Smooth muscle cell (in vitro differentiated cells): ENCODE data around the gene NOS1AP. TPM values are rescaled to one million over a fixed set of nuclear protein-coding genes. Genes with fewer than 3 reads are reported as not detected.

Experiments
- DNase-seq: peaks from one replicate; lab custom pipeline; 2025; ENCODE audit not compliant: unreplicated experiment; lab: John Stamatoyannopoulos, UW
- H2AFZ ChIP-seq: fragments of 200-600 bp; sonication (generic); 2 replicates; pipeline ENCODE4 v1.6.0; 2016; ENCODE audit warnings: antibody characterized with exemption, low read depth, mild to moderate bottlenecking
- H3F3A ChIP-seq: fragments of 200-600 bp; sonication (generic); 2 replicates; pipeline ENCODE4 v1.6.0; 2017; ENCODE audit warnings: antibody characterized with exemption, low read depth
- H3K27ac ChIP-seq: fragments of 200-600 bp; sonication (generic); 2 replicates; pipeline ENCODE4 v1.5.1; 2016; ENCODE audit warnings: low read depth, mild to moderate bottlenecking
- H3K27me3 ChIP-seq: fragments of 200-600 bp; sonication (generic); 2 replicates; pipeline ENCODE4 v1.6.1; 2016; ENCODE audit warnings: low read depth, mild to moderate bottlenecking
- H3K36me3 ChIP-seq: fragments of 200-600 bp; sonication (generic); 2 replicates; pipeline ENCODE4 v1.5.1; 2016; ENCODE audit warnings: low read depth
- H3K4me1 ChIP-seq: fragments of 200-600 bp; sonication (generic); 2 replicates; pipeline ENCODE4 v1.5.1; 2016; ENCODE audit warnings: low read depth
- H3K4me2 ChIP-seq: fragments of 200-600 bp; sonication (generic); 2 replicates; pipeline ENCODE4 v1.6.0; 2016; ENCODE audit warnings: mild to moderate bottlenecking
- H3K4me3 ChIP-seq: fragments of 200-600 bp; sonication (generic); 2 replicates; pipeline ENCODE4 v1.5.1; 2016; ENCODE audit warnings: mild to moderate bottlenecking
- H3K79me2 ChIP-seq: fragments of 200-600 bp; sonication (generic); 2 replicates; pipeline ENCODE4 v1.6.0; 2016; ENCODE audit warnings: low read depth, mild to moderate bottlenecking
- H3K9ac ChIP-seq: fragments of 200-600 bp; sonication (generic); 2 replicates; pipeline ENCODE4 v1.6.0; 2016; ENCODE audit warnings: low read depth
- H3K9me3 ChIP-seq: fragments of 200-600 bp; sonication (generic); replicated peaks from 2 replicates; pipeline ENCODE4 v1.5.1; 2016; ENCODE audit warnings: low read depth
- H4K20me1 ChIP-seq: fragments of 200-600 bp; sonication (generic); 2 replicates; pipeline ENCODE4 v1.6.0; 2016; ENCODE audit warnings: low read depth
- CTCF ChIP-seq: fragments of 200-600 bp; sonication (generic); IDR thresholded peaks from 2 replicates; pipeline ENCODE4 v1.5.1; 2017; ENCODE audit warnings: borderline replicate concordance, mild to moderate bottlenecking, antibody characterized with exemption; ENCODE audit not compliant: insufficient read depth, poor library complexity, severe bottlenecking
- WGBS: methylation state at CpG from one replicate; pipeline ENCODE4 v1.1.7; 2016; ENCODE audit warnings: low lambda C conversion rate; 5-methylcytosine and 5-hydroxymethylcytosine counted together
- polyA plus RNA-seq: library from polyadenylated mRNA; unstranded; fragments of >200 nt; fragmentation: Nextera tagmentation; extraction: Ambion mirVana; gene quantifications from 2 replicates; pipeline ENCODE4 v1.2.1, GENCODE V29; 2016
- total RNA-seq: library from RNA; depleted of rRNA; stranded (reverse); fragments of >200 nt; gene quantifications from 2 replicates; pipeline ENCODE4 v1.2.3, GENCODE V29; 2014

The NOS1AP gene
- total and polyA plus RNA-seq, 2 experiments from 2014 or later: 0.54 to 0.80 TPM

- Histone ChIP-seq H3K9ac (no peak overlapping the region), H3K27ac (no peak overlapping the region), H3K9me3 (no peaks in the 10 kb centered on the region), H4K20me1 (no peaks in the 10 kb centered on the region), H3F3A (no peaks in the 10 kb centered on the region), H2AFZ (no peak overlapping the region), H3K27me3 (no peaks in the 10 kb centered on the region), H3K4me2 (no peak overlapping the region), H3K36me3 (no peaks in the 10 kb centered on the region), H3K4me1 (no peaks in the 10 kb centered on the region), H3K4me3 (no peak overlapping the region), H3K79me2 (no peaks in the 10 kb centered on the region)
- TF ChIP-seq CTCF: no peak
- DNase-seq: no peak
- WGBS: 97% methylated on average over 6 of the region's 6 CpGs
These were observed 173.3 kb downstream of the NOS1AP start for GRCh38 chr1:162242804-162243203.

- H3K9me3 ChIP-seq: no peaks in the 10 kb centered on the region
- no peak for TF ChIP-seq CTCF
- H3K27me3 ChIP-seq: no peaks in the 10 kb centered on the region
- no peak overlapping the region for H3K9ac ChIP-seq
- H2AFZ ChIP-seq: no peak overlapping the region
- H3K4me1 ChIP-seq: peaks cover 22% of the 10 kb centered on the region
- no peak for DNase-seq
- H3K36me3 ChIP-seq: no peaks in the 10 kb centered on the region
- H4K20me1 ChIP-seq: no peaks in the 10 kb centered on the region
- H3K79me2 ChIP-seq: no peaks in the 10 kb centered on the region
- no peak overlapping the region for H3K4me3 ChIP-seq
- WGBS: 78% methylated on average over 3 of the region's 3 CpGs
- no peak overlapping the region for H3K4me2 ChIP-seq
- no peaks in the 10 kb centered on the region for H3F3A ChIP-seq
- H3K27ac ChIP-seq: no peak overlapping the region
These were observed 179.5 kb downstream of the NOS1AP start for GRCh38 chr1:162248854-162249535.

GRCh38 chr1:162250004-162250730, 180.7 kb downstream of the NOS1AP start:
- TF ChIP-seq CTCF: no peak
- H3K79me2 ChIP-seq: no peaks in the 10 kb centered on the region
- 73% methylated on average over 2 of the region's 2 CpGs for WGBS
- no peak overlapping the region for H3K9ac ChIP-seq
- H4K20me1 ChIP-seq: no peaks in the 10 kb centered on the region
- H3K36me3 ChIP-seq: no peaks in the 10 kb centered on the region
- H3K9me3 ChIP-seq: no peaks in the 10 kb centered on the region
- H3K27me3 ChIP-seq: no peaks in the 10 kb centered on the region
- no peak overlapping the region for H3K4me3 ChIP-seq
- H3K4me1 ChIP-seq: peaks cover 22% of the 10 kb centered on the region
- DNase-seq: no peak
- no peak overlapping the region for H3K27ac ChIP-seq
- no peaks in the 10 kb centered on the region for H3F3A ChIP-seq
- H3K4me2 ChIP-seq: no peak overlapping the region
- no peak overlapping the region for H2AFZ ChIP-seq
